HepG2 (cell line): ENCODE data around the gene METTL2A.
"Not testable (repeated sequence)": the region's sequence is repeated elsewhere in the genome, so short reads cannot be mapped to it uniquely, and the experiment has no call there.

Experiments
- CEBPB ChIP-seq: IDR thresholded peaks from 2 replicates; pipeline ENCODE4 v1.6.1; 2011; ENCODE audit warnings: low read depth, low read length, improper control_type of control experiment, borderline replicate concordance
- CENPBD1 ChIP-seq: sonication (generic); formaldehyde crosslinking; IDR thresholded peaks from 2 replicates; pipeline ENCODE4 v1.8.0; 2022; ENCODE audit warnings: missing genetic modification reagents, low read depth, mild to moderate bottlenecking, borderline replicate concordance
- CHD2 ChIP-seq: IDR thresholded peaks from 2 replicates; pipeline ENCODE4 v1.6.1; 2011; ENCODE audit warnings: low read depth, low read length, improper control_type of control experiment
- CTCF ChIP-seq: sonication (generic); formaldehyde crosslinking; IDR thresholded peaks from 2 replicates; pipeline ENCODE4 v1.5.0; 2020; ENCODE audit warnings: mild to moderate bottlenecking, missing genetic modification reagents, moderate library complexity
- EZH2 ChIP-seq: conservative IDR thresholded peaks from 2 replicates; pipeline ENCODE4 v1.6.1; 2012; ENCODE audit warnings: mild to moderate bottlenecking, low read depth, low read length, moderate library complexity
- GFI1 ChIP-seq: sonication (generic); formaldehyde crosslinking; IDR thresholded peaks from 2 replicates; pipeline ENCODE4 v1.5.0; 2020; ENCODE audit warnings: missing genetic modification reagents, mild to moderate bottlenecking, borderline replicate concordance
- HCFC1 ChIP-seq: fragments of 150-350 bp; IDR thresholded peaks from 2 replicates; pipeline ENCODE4 v1.6.1; 2014; ENCODE audit warnings: low read depth, low read length
- JUNB ChIP-seq: sonication (generic); formaldehyde crosslinking; IDR thresholded peaks from 2 replicates; pipeline ENCODE4 v1.8.0; 2022; ENCODE audit warnings: missing genetic modification reagents, mild to moderate bottlenecking, borderline replicate concordance
- POLR2A ChIP-seq, 2 experiments: IDR thresholded peaks; 2 replicates each; pipeline ENCODE4 v1.6.1; 2011; ENCODE audit warnings: low read depth in 2 of 2, low read length in 2 of 2, mild to moderate bottlenecking in 1 of 2, moderate library complexity in 1 of 2; ENCODE audit not compliant: insufficient read depth in 1 of 2
- TARDBP ChIP-seq: sonication (generic); formaldehyde crosslinking; IDR thresholded peaks from 2 replicates; pipeline ENCODE4 v1.8.0; 2022; ENCODE audit warnings: mild to moderate bottlenecking, missing genetic modification reagents
- ZNF619 ChIP-seq: sonication (generic); formaldehyde crosslinking; IDR thresholded peaks from 2 replicates; pipeline ENCODE4 v1.4.0; 2020; ENCODE audit warnings: mild to moderate bottlenecking, missing genetic modification reagents
- ZNF746 ChIP-seq: sonication (generic); formaldehyde crosslinking; IDR thresholded peaks from 2 replicates; pipeline ENCODE4 v1.8.0; 2022; ENCODE audit warnings: mild to moderate bottlenecking, missing genetic modification reagents
- ZNF788 ChIP-seq: sonication (generic); formaldehyde crosslinking; IDR thresholded peaks from 2 replicates; pipeline ENCODE4 v1.5.0; 2020; ENCODE audit warnings: mild to moderate bottlenecking, missing genetic modification reagents, borderline replicate concordance

GRCh38 chr17:62477718-62478408 lies 54.2 kb downstream of the METTL2A start:
- not testable (repeated sequence) for TF ChIP-seq EZH2; CTCF (CRISPR knock-in tag); CHD2; ZNF788 (CRISPR knock-in tag); CENPBD1 (CRISPR knock-in tag); TARDBP (CRISPR knock-in tag); ZNF619; ZNF746 (CRISPR knock-in tag); POLR2A (IDR thresholded peaks at IDR 0.05; ENCODE audit: insufficient read depth in 1 of 2, low read depth in 2 of 2, low read length in 2 of 2); HCFC1; CEBPB; GFI1; JUNB (CRISPR knock-in tag)
